Measurements from ENCODE around the gene TAPBP.

DNA sequence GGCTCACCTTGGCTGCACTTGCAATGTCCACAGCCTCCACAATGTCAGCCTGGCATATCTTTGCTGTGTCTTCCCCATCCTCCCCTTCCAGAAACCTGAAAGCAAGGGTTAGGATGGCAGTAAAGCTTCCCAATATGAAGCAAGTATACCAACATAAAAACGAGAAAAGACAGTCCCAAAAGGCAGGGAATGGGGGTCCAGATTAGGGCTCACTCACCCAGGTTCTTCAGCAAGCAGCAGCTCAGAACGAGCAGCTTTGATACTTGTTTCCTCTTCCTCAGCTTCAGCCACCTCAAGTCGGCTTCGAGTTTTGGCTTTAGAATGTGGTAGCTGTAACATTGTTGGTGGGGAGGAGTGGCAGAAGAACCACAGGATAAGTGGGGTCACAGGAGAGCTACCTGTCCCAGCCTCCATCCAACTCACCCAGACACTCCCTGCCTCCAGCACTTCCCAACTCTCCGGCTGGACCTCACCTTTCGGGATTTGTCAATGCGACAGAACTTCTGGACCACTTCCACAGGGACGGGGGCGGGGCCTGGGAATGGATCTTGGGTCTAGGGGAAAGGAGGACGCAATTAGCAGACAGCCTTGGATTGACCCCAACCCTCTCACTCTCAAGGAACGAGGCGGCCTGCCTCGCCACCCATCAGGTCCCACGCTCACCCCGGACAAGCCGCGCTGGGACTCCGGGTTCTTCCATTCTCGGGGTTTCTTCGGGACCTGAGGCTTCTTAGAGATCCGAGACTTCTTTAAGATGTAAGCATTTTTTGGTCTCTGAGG lies 25.5 kb downstream of the TAPBP start:
- TF ChIP-seq POLR2A (IDR thresholded peaks at IDR 0.05): no peak
- TF ChIP-seq, protein P1, sequence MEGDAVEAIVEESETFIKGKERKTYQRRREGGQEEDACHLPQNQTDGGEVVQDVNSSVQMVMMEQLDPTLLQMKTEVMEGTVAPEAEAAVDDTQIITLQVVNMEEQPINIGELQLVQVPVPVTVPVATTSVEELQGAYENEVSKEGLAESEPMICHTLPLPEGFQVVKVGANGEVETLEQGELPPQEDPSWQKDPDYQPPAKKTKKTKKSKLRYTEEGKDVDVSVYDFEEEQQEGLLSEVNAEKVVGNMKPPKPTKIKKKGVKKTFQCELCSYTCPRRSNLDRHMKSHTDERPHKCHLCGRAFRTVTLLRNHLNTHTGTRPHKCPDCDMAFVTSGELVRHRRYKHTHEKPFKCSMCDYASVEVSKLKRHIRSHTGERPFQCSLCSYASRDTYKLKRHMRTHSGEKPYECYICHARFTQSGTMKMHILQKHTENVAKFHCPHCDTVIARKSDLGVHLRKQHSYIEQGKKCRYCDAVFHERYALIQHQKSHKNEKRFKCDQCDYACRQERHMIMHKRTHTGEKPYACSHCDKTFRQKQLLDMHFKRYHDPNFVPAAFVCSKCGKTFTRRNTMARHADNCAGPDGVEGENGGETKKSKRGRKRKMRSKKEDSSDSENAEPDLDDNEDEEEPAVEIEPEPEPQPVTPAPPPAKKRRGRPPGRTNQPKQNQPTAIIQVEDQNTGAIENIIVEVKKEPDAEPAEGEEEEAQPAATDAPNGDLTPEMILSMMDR (IDR thresholded peaks at IDR 0.05): no peak

Data from testis (tissue), 2 donors.